BLaER1 treated with 17β-estradiol and CSF1 and Interleukin-3, amounts not matched to agents 10 nM and 100 nM (cell line): Measurements from ENCODE around the gene RBM19.
"Not testable (repeated sequence)": the region's sequence is repeated elsewhere in the genome, so short reads cannot be mapped to it uniquely, and the experiment has no call there.

Experiments used
- H3K27ac ChIP-seq, 11 experiments: shearing (Covaris generic); formaldehyde crosslinking; 2 replicates each; pipeline ENCODE4 v1.8.1; 2022
- H3K27me3 ChIP-seq, 11 experiments: shearing (Covaris generic); formaldehyde crosslinking; 2 replicates each; pipeline ENCODE4 v1.8.1; 2022
- H3K36me3 ChIP-seq, 11 experiments: shearing (Covaris generic); formaldehyde crosslinking; 2 replicates each; pipeline ENCODE4 v1.8.1; 2022
- H3K4me1 ChIP-seq, 10 experiments: shearing (Covaris generic); formaldehyde crosslinking; 2 replicates each; pipeline ENCODE4 v1.8.1; 2022
- H3K4me2 ChIP-seq, 11 experiments: shearing (Covaris generic); formaldehyde crosslinking; 2 replicates each; pipeline ENCODE4 v1.8.1; 2022
- H3K4me3 ChIP-seq, 10 experiments: shearing (Covaris generic); formaldehyde crosslinking; 2 replicates each; pipeline ENCODE4 v1.8.1; 2022
- H3K9ac ChIP-seq, 11 experiments: shearing (Covaris generic); formaldehyde crosslinking; 2 replicates each; pipeline ENCODE4 v1.8.1; 2022
- H3K9me3 ChIP-seq, 11 experiments: shearing (Covaris generic); formaldehyde crosslinking; replicated peaks in 1 of 11; 2 replicates each; pipeline ENCODE4 v1.8.1; 2022
- H4K20me1 ChIP-seq, 11 experiments: shearing (Covaris generic); formaldehyde crosslinking; 2 replicates each; pipeline ENCODE4 v1.8.1; 2022
- Cebpa-rat ChIP-seq, 11 experiments: shearing (Covaris generic); IDR thresholded peaks; 2 replicates each; pipeline ENCODE4 v1.8.1; 2022

The RBM19 gene

DNA sequence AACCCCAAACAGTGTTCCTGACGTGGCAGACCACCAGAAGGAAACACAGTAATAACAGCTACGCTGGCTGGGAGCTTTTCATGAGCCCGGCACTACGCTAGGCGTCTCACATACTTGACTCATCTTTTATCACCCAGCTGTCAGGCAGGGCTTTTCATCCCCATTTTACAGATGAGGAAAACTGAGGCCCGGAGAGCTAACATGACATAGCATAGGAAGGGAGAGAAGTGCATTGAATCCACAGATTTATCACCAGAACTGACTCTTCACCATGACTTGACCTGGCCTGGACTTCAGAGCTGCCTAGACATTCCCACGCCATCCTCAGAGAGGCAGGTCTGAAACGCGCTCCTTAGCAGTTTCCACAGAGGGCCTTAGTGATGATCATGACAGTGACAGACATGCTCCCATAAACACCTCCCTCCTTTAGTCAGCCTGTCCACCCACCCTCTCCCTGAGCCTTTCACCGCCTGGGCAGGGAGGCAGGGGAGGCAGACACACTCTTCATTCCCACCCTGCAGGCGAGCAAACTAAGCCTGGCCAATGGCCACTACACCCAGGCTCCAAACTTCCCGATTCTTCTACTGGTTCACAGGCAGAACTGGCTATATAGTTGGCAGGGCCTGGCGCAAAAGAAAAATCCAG lies 56.2 kb downstream of the RBM19 start:
- H3K4me2 ChIP-seq = peak overlapping the region in 7 of 11 experiments; percentile 58 to 76 (median 64); a peak in 13 of 22 replicates
- H3K4me1 ChIP-seq = peaks cover 0 to 51% (median 28%) of the 10 kb centered on the region in 10 experiments; a peak in 17 of 20 replicates
- peaks cover 0 to 8% (median 0%) of the 10 kb centered on the region in 11 experiments; a peak in 2 of 22 replicates for H3K9me3 ChIP-seq
- no peak overlapping the region for H3K4me3 ChIP-seq
- H3K9ac ChIP-seq = no peak overlapping the region; a peak in 1 of 22 replicates
- peaks cover 0 to 77% (median 0%) of the 10 kb centered on the region in 11 experiments; a peak in 5 of 22 replicates for H4K20me1 ChIP-seq
- no peak for TF ChIP-seq Cebpa-rat (IDR thresholded peaks at IDR 0.05)
- no peaks in the 10 kb centered on the region for H3K27me3 ChIP-seq
- H3K27ac ChIP-seq = peak overlapping the region in 4 of 11 experiments; percentile 32 to 53 (median 48); a peak in 4 of 22 replicates
- H3K36me3 ChIP-seq = peaks cover 18 to 93% (median 76%) of the 10 kb centered on the region in 11 experiments

DNA sequence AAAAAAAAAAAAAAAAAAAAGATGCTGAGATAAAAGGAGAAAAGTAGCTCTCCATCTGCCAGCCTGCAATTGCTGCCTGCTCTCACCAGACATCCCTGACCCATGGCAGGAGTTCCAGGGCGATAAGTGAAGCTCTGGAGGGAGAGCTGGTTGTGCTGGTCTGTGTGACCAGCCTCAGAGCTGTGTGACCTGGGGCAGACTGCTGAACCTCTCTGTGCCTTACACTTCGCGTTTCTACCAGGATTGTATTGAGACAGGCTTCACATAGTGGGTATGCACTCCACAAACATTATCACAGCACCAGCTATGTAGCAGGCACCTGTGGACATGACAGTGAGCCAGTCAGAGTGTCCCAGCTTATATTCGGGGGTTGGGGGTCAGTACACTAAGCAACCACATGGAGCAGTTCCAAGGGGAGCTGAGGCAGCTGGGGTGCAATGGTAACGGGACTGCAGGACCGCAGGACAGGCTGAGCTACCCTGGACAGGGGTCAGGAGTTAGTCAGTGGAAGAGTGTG lies 57.5 kb downstream of the RBM19 start:
- Histone ChIP-seq H3K9ac (no peak overlapping the region), H4K20me1 (peaks cover 0 to 69% (median 0%) of the 10 kb centered on the region in 11 experiments; a peak in 4 of 22 replicates), H3K9me3 (peaks cover 0 to 12% (median 0%) of the 10 kb centered on the region in 11 experiments; a peak in 3 of 22 replicates), H3K4me3 (no peak overlapping the region), H3K4me1 (peaks cover 0 to 62% (median 28%) of the 10 kb centered on the region in 10 experiments; a peak in 17 of 20 replicates), H3K4me2 (peak overlapping the region in 4 of 11 experiments; percentile 10 to 33 (median 19); a peak in 4 of 22 replicates), H3K27ac (no peak overlapping the region), H3K36me3 (peaks cover 30 to 93% (median 76%) of the 10 kb centered on the region in 11 experiments), H3K27me3 (no peaks in the 10 kb centered on the region)
- TF ChIP-seq Cebpa-rat (IDR thresholded peaks at IDR 0.05) = no peak

DNA sequence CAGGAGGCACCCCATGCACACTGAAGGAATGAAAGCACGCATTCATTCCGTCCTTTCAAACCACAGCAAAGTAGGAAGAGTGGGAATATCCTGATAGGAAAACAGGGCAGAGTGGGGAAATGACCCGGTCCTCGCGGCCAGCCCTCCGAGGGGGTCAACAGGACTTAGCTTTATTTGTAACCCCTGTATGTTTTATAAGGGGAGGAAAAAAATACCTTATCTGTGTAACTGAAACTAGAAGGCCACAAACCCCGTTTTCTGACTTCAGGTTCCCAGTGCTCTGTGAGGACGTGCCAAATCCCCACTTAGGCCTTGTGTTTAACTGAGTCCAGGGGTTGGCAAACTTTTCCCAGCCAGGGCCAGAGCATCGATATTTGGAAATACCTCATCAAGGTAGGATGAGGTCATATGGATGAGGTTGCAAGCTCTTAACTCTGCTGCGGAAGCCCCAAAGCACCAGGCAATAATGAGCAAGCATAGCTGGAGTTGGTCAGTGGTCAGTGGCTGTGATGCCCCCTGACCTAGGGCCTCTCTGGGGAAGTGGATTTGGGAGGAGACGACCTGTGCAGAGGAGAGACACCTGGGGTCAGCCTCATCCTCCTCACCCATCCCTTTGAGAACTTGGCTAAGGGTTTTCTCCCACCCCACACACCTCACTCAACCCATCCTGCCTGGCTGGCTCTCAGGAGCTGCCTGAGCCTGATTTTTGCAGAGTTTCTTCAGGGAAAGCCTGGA lies 58.5 kb downstream of the RBM19 start:
- peaks cover 0 to 72% (median 29%) of the 10 kb centered on the region in 10 experiments; a peak in 17 of 20 replicates for H3K4me1 ChIP-seq
- H3K27me3 ChIP-seq = no peaks in the 10 kb centered on the region
- peaks cover 0 to 62% (median 0%) of the 10 kb centered on the region in 11 experiments; a peak in 3 of 22 replicates for H4K20me1 ChIP-seq
- peaks cover 0 to 20% (median 0%) of the 10 kb centered on the region in 11 experiments; a peak in 3 of 22 replicates for H3K9me3 ChIP-seq
- H3K4me2 ChIP-seq = no peak overlapping the region
- no peak for TF ChIP-seq Cebpa-rat (IDR thresholded peaks at IDR 0.05)
- H3K9ac ChIP-seq = no peak overlapping the region
- peaks cover 40 to 97% (median 80%) of the 10 kb centered on the region in 11 experiments for H3K36me3 ChIP-seq
- H3K27ac ChIP-seq = peak overlapping the region in 2 of 11 experiments; percentile 6 to 15; a peak in 2 of 22 replicates
- H3K4me3 ChIP-seq = no peak overlapping the region

DNA sequence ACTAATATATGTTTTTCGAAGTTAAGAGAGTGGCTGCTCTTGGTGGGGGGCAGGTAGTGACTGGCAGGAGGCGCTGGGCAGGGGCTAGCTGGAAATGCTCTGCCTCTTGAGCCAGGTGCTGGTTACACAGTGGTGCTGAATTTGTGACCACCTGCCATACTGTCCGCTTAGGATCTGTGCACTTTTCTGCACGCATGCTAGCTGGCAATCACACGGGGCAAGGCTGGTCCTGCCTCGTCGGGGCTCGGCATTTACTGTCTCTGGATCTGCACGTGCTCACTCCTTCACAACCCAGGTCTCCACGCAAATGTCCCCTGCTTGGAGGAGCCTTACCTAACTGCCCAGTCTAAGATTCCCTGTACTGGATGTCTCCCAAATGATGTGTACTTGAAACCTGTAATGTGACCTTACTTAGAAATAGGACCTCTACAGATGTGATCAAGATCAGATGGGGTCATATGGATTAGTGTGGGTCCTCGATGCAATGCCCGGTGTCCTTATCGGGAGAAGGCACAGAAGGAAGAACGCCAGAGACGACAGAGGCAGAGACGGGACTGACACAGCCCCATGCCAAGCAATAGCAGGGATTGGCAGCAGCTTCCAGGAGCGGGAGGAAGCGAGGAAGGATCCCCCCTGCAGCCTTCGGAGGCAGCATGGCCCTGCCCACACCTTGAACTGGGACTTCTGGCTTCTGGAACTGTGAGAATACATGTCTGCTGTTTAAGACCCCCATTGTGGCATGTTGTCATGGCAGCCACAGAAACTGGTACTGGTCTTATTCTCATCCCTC lies 59.5 kb downstream of the RBM19 start:
- Histone ChIP-seq H3K36me3 (peaks cover 40 to 95% (median 81%) of the 10 kb centered on the region in 11 experiments), H3K4me2 (no peak overlapping the region), H4K20me1 (peaks cover 0 to 52% (median 0%) of the 10 kb centered on the region in 11 experiments; a peak in 3 of 22 replicates), H3K4me3 (no peak overlapping the region), H3K9ac (no peak overlapping the region), H3K27me3 (no peaks in the 10 kb centered on the region), H3K27ac (no peak overlapping the region), H3K9me3 (peaks cover 0 to 20% (median 0%) of the 10 kb centered on the region in 11 experiments; a peak in 3 of 22 replicates), H3K4me1 (peaks cover 0 to 71% (median 24%) of the 10 kb centered on the region in 10 experiments; a peak in 17 of 20 replicates)
- TF ChIP-seq Cebpa-rat (IDR thresholded peaks at IDR 0.05) = no peak

GRCh38 chr12:113905829-113906228 lies 60.3 kb downstream of the RBM19 start:
- Histone ChIP-seq H3K4me3 (no peak overlapping the region), H3K4me1 (peaks cover under 1 to 71% (median 24%) of the 10 kb centered on the region in 10 experiments; a peak in 17 of 20 replicates), H3K27ac (no peak overlapping the region), H3K4me2 (no peak overlapping the region), H3K36me3 (peaks cover 40 to 87% (median 81%) of the 10 kb centered on the region in 11 experiments), H3K9ac (no peak overlapping the region), H3K9me3 (peaks cover 0 to 20% (median 0%) of the 10 kb centered on the region in 11 experiments; a peak in 3 of 22 replicates), H4K20me1 (peaks cover 0 to 46% (median 0%) of the 10 kb centered on the region in 11 experiments; a peak in 3 of 22 replicates), H3K27me3 (no peaks in the 10 kb centered on the region)
- no peak for TF ChIP-seq Cebpa-rat (IDR thresholded peaks at IDR 0.05)

GRCh38 chr12:113903381-113903863 lies 62.7 kb downstream of the RBM19 start:
- H3K4me2 ChIP-seq = peak overlapping the region in 4 of 11 experiments; percentile 8 to 26 (median 16); a peak in 6 of 22 replicates
- H3K4me3 ChIP-seq = no peak overlapping the region
- peaks cover 18 to 69% (median 38%) of the 10 kb centered on the region in 10 experiments for H3K4me1 ChIP-seq
- TF ChIP-seq Cebpa-rat (IDR thresholded peaks at IDR 0.05) = no peak
- no peak overlapping the region for H3K9ac ChIP-seq
- peak overlapping the region in 1 of 11 experiments; percentile 4; a peak in 1 of 22 replicates for H3K27ac ChIP-seq
- peaks cover 33 to 66% (median 59%) of the 10 kb centered on the region in 11 experiments for H3K36me3 ChIP-seq
- peaks cover 0 to 24% (median 0%) of the 10 kb centered on the region in 11 experiments; a peak in 3 of 22 replicates for H4K20me1 ChIP-seq
- peaks cover 0 to 20% (median 0%) of the 10 kb centered on the region in 11 experiments; a peak in 3 of 22 replicates for H3K9me3 ChIP-seq
- no peaks in the 10 kb centered on the region for H3K27me3 ChIP-seq

GRCh38 chr12:113901319-113901718 lies 64.8 kb downstream of the RBM19 start:
- Histone ChIP-seq H3K9ac (peak overlapping the region in 3 of 11 experiments; percentile 29 to 86 (median 83); a peak in 5 of 22 replicates), H3K4me2 (peak overlapping the region in 8 of 11 experiments; percentile 7 to 94 (median 79); a peak in 14 of 22 replicates), H4K20me1 (peaks cover 0 to 16% (median 0%) of the 10 kb centered on the region in 11 experiments; a peak in 3 of 22 replicates), H3K27ac (peak overlapping the region in 6 of 11 experiments; percentile 85 to 97 (median 96); a peak in 12 of 22 replicates), H3K4me1 (peaks cover 18 to 83% (median 56%) of the 10 kb centered on the region in 10 experiments), H3K36me3 (peaks cover 38 to 59% (median 49%) of the 10 kb centered on the region in 11 experiments), H3K9me3 (peaks cover 0 to 20% (median 0%) of the 10 kb centered on the region in 11 experiments; a peak in 3 of 22 replicates)
- not testable (repeated sequence) for H3K27me3 ChIP-seq, H3K4me3 ChIP-seq
